Nephron progenitor cell (in vitro differentiated cells): ENCODE measurements around the gene PREX1.

Source experiments
- DNase-seq: peaks from one replicate; pipeline ENCODE4 v3.0.0; 2021
- H3K27ac Mint-ChIP-seq: 2 replicates; pipeline ENCODE4 v1.8.0; 2021; ENCODE audit warnings: mild to moderate bottlenecking, moderate library complexity, mixed read lengths
- H3K27me3 Mint-ChIP-seq: 2 replicates; pipeline ENCODE4 v1.8.0; 2021; ENCODE audit warnings: mild to moderate bottlenecking, low read depth, mixed read lengths; ENCODE audit not compliant: poor library complexity
- H3K36me3 Mint-ChIP-seq: 2 replicates; pipeline ENCODE4 v1.8.0; 2021; ENCODE audit warnings: low read depth, mixed read lengths
- H3K4me1 Mint-ChIP-seq: 2 replicates; pipeline ENCODE4 v1.8.0; 2021; ENCODE audit warnings: mixed read lengths
- H3K4me3 Mint-ChIP-seq: 2 replicates; pipeline ENCODE4 v1.8.0; 2021; ENCODE audit warnings: mild to moderate bottlenecking, moderate library complexity, mixed read lengths
- H3K9me3 Mint-ChIP-seq: 2 replicates; pipeline ENCODE4 v1.8.0; 2021; ENCODE audit warnings: mild to moderate bottlenecking, moderate library complexity, mixed read lengths
- TF ChIP-seq, protein P1 (sequence below): fragments of 200-600 bp; sonication (generic); IDR thresholded peaks from 2 replicates; pipeline ENCODE4 v1.5.0; 2021; ENCODE audit warnings: antibody characterized with exemption

Gene PREX1

GRCh38 chr20:48807586-48808381 lies 20.0 kb downstream of the PREX1 start:
- no peak overlapping the region for H3K27ac Mint-ChIP-seq
- H3K36me3 Mint-ChIP-seq: peaks cover 40% of the 10 kb centered on the region
- H3K27me3 Mint-ChIP-seq: peaks cover 2% of the 10 kb centered on the region
- H3K4me1 Mint-ChIP-seq: no peaks in the 10 kb centered on the region
- peaks cover 50% of the 10 kb centered on the region for H3K9me3 Mint-ChIP-seq
- DNase-seq: no peak
- no peak overlapping the region for H3K4me3 Mint-ChIP-seq
- TF ChIP-seq, protein P1, sequence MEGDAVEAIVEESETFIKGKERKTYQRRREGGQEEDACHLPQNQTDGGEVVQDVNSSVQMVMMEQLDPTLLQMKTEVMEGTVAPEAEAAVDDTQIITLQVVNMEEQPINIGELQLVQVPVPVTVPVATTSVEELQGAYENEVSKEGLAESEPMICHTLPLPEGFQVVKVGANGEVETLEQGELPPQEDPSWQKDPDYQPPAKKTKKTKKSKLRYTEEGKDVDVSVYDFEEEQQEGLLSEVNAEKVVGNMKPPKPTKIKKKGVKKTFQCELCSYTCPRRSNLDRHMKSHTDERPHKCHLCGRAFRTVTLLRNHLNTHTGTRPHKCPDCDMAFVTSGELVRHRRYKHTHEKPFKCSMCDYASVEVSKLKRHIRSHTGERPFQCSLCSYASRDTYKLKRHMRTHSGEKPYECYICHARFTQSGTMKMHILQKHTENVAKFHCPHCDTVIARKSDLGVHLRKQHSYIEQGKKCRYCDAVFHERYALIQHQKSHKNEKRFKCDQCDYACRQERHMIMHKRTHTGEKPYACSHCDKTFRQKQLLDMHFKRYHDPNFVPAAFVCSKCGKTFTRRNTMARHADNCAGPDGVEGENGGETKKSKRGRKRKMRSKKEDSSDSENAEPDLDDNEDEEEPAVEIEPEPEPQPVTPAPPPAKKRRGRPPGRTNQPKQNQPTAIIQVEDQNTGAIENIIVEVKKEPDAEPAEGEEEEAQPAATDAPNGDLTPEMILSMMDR: no peak

DNA sequence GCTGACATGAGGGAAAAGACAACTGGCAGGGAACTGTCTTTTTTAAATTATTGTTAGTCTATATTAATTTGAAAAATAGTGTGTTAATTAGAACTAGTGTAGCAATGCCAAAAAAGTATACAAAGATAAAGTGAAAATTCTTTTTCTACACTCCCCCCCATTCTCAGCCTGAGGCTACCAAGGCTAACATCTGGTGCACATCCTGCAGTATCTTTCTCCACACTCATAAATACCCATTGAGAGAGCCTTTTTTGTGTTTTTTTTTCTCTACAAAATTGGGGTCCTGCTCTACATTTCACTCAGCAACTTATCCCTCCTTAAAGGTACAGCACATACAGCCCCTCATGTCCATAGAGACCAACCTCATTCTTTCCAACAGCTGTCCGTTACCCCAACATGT lies 20.7 kb downstream of the PREX1 start:
- Mint-ChIP-seq H3K36me3 (peaks cover 46% of the 10 kb centered on the region), H3K27ac (no peak overlapping the region), H3K4me3 (no peak overlapping the region), H3K27me3 (peaks cover 2% of the 10 kb centered on the region), H3K4me1 (no peaks in the 10 kb centered on the region), H3K9me3 (peaks cover 56% of the 10 kb centered on the region)
- TF ChIP-seq, protein P1: no peak
- DNase-seq: no peak

DNA sequence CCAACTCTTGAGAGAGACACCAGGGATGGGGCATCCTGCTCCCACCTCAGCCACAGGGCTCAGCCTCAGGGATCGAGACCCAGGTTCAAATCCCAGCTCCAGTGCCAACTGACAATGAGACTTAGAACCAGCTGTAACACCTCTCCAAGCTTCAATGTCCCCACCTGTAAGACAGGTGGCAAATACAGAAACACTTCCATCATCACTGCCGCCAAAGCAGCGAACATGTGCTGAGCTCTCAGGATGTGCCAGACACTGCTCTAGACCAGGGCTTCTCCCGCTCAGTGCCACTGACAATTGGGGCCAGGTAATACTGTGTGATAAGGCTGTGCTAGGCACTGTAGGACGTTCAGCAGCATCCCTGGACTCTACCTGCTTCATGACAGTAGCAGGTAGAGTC lies 22.1 kb downstream of the PREX1 start:
- TF ChIP-seq, protein P1: no peak
- H3K27me3 Mint-ChIP-seq: peaks cover 2% of the 10 kb centered on the region
- no peaks in the 10 kb centered on the region for H3K4me1 Mint-ChIP-seq
- H3K36me3 Mint-ChIP-seq: peaks cover 42% of the 10 kb centered on the region
- H3K9me3 Mint-ChIP-seq: peaks cover 57% of the 10 kb centered on the region
- no peak overlapping the region for H3K4me3 Mint-ChIP-seq
- DNase-seq: no peak
- H3K27ac Mint-ChIP-seq: no peak overlapping the region

GRCh38 chr20:48805286-48805685 lies 22.5 kb downstream of the PREX1 start:
- peaks cover 42% of the 10 kb centered on the region for H3K36me3 Mint-ChIP-seq
- H3K9me3 Mint-ChIP-seq: peaks cover 57% of the 10 kb centered on the region
- TF ChIP-seq, protein P1: no peak

DNA sequence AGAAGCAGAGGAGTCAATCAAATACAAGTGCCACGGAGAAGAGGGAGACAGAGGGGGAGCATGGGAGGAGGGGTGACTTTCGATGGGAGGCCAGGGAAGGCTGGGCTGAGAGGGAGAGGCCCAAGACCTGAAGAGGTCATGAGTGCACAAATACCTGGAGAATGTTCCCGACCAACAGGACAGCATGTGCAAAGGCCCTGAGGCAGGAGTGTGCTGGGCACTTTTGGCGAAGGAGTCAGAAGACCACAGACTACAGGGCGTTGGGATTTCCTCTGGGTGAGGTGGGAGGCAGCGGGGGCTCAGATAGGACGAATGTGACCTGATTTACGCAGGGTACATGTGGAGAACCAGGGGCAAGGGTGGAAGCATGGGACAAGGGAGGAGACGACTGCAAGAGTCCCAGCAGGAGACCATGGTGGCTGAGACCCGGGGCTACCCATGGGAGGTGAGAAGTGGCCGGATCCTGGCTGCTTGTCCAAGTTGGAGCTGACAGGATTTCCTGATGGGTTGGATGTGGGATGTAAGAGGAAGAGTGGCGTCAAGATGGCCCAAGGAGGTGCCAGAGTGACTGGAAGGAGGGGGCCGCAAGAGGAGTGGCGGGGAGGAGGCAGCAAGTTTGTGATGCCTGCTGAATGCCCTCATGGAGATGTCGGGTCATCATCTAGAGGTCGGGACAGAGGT lies 23.4 kb downstream of the PREX1 start:
- TF ChIP-seq, protein P1: no peak
- Mint-ChIP-seq H3K27ac (no peak overlapping the region), H3K27me3 (peaks cover 2% of the 10 kb centered on the region), H3K36me3 (peaks cover 42% of the 10 kb centered on the region), H3K4me3 (no peak overlapping the region), H3K4me1 (peaks cover 7% of the 10 kb centered on the region), H3K9me3 (peaks cover 50% of the 10 kb centered on the region)
- DNase-seq: no peak

More at GRCh38 chr20:48805286-48805685, 22.5 kb downstream of the PREX1 start:
- DNase-seq: no peak
- peaks cover 2% of the 10 kb centered on the region for H3K27me3 Mint-ChIP-seq
- no peak overlapping the region for H3K27ac Mint-ChIP-seq
- H3K4me1 Mint-ChIP-seq: no peaks in the 10 kb centered on the region
- H3K4me3 Mint-ChIP-seq: no peak overlapping the region
